HFFc6 (cell line): ENCODE results near the gene RAP1GAP2. TPM values are rescaled to one million over a fixed set of nuclear protein-coding genes. Genes with fewer than 3 reads are reported as not detected.
A peak's percentile ranks its signal among the peaks of the same experiment; 100 is the strongest.
"Not testable (repeated sequence)": the region's sequence is repeated elsewhere in the genome, so short reads cannot be mapped to it uniquely, and the experiment has no call there.

Experiments used
- DNase-seq: peaks from one replicate; pipeline ENCODE4 v3.0.0-alpha.2; 2018
- H3K27ac Mint-ChIP-seq: 2 replicates; pipeline ENCODE4 v1.8.0; 2020; ENCODE audit warnings: mild to moderate bottlenecking, mixed read lengths
- H3K27me3 Mint-ChIP-seq: 2 replicates; pipeline ENCODE4 v1.8.0; 2021; ENCODE audit warnings: mild to moderate bottlenecking, moderate library complexity, mixed read lengths; ENCODE audit not compliant: insufficient read depth
- H3K36me3 Mint-ChIP-seq: 2 replicates; pipeline ENCODE4 v1.8.0; 2021; ENCODE audit warnings: low read depth, mixed read lengths
- H3K4me1 Mint-ChIP-seq: 2 replicates; pipeline ENCODE4 v1.8.0; 2020; ENCODE audit warnings: low read depth, mixed read lengths
- H3K4me3 Mint-ChIP-seq: 2 replicates; pipeline ENCODE4 v1.8.0; 2020; ENCODE audit warnings: mild to moderate bottlenecking, moderate library complexity, mixed read lengths
- H3K9me3 Mint-ChIP-seq: 2 replicates; pipeline ENCODE4 v1.8.0; 2020; ENCODE audit warnings: mild to moderate bottlenecking, mixed read lengths
- CTCF ChIP-seq: fragments of 200-600 bp; sonication (generic); IDR thresholded peaks from 2 replicates; pipeline ENCODE4 v1.5.0; 2021; ENCODE audit warnings: antibody characterized with exemption, mild to moderate bottlenecking
- total RNA-seq, 6 experiments: library from RNA; stranded (reverse); fragmentation: NEBNext Ultra II Directional; extraction: Animal tissue kit (Norgen Biotek cat#: 25700); gene quantifications; 2 replicates in 1 of 6; 3 replicates in 5 of 6; pipeline ENCODE4 v1.2.3, GENCODE V29; 2021

The RAP1GAP2 gene
- total RNA-seq, 6 experiments from 2014 or later = 7.9 to 27.4 (median 23.9) TPM

GRCh38 chr17:3029213-3029913 is 233.1 kb downstream of the RAP1GAP2 start:
- no peak for DNase-seq
- TF ChIP-seq CTCF = no peak

GRCh38 chr17:3030096-3030495 is 233.9 kb downstream of the RAP1GAP2 start:
- H3K27ac Mint-ChIP-seq = peak overlapping the region; percentile 73
- H3K9me3 Mint-ChIP-seq = peaks cover 6% of the 10 kb centered on the region; the same call in 1 of the 2 replicates
- peaks cover 5% of the 10 kb centered on the region; the same call in 1 of the 2 replicates for H3K36me3 Mint-ChIP-seq
- H3K4me3 Mint-ChIP-seq = no peak overlapping the region
- peak; percentile 58 for DNase-seq
- H3K27me3 Mint-ChIP-seq = peaks cover 2% of the 10 kb centered on the region; the same call in 1 of the 2 replicates
- H3K4me1 Mint-ChIP-seq = peaks cover 14% of the 10 kb centered on the region; the same call in 1 of the 2 replicates
- TF ChIP-seq CTCF = no peak

More at GRCh38 chr17:3029213-3029913, 233.1 kb downstream of the RAP1GAP2 start:
- Mint-ChIP-seq H3K27me3 (peaks cover 2% of the 10 kb centered on the region; the same call in 1 of the 2 replicates), H3K4me3 (no peak overlapping the region), H3K27ac (no peak overlapping the region), H3K9me3 (peaks cover 6% of the 10 kb centered on the region; the same call in 1 of the 2 replicates), H3K36me3 (peaks cover 7% of the 10 kb centered on the region; the same call in 1 of the 2 replicates), H3K4me1 (peaks cover 14% of the 10 kb centered on the region; the same call in 1 of the 2 replicates)

- H3K9me3 Mint-ChIP-seq, H3K4me3 Mint-ChIP-seq, H3K27ac Mint-ChIP-seq, DNase-seq, H3K27me3 Mint-ChIP-seq: not testable (repeated sequence)
- peaks cover 11% of the 10 kb centered on the region; the same call in 1 of the 2 replicates for H3K36me3 Mint-ChIP-seq
- H3K4me1 Mint-ChIP-seq = peaks cover 14% of the 10 kb centered on the region; the same call in 1 of the 2 replicates
Measured at GRCh38 chr17:3030852-3031470, 234.7 kb downstream of the RAP1GAP2 start.

- Mint-ChIP-seq H3K27me3 (peaks cover 4% of the 10 kb centered on the region), H3K4me3 (no peak overlapping the region), H3K27ac (no peak overlapping the region), H3K4me1 (peaks cover 14% of the 10 kb centered on the region; the same call in 1 of the 2 replicates), H3K36me3 (peaks cover 11% of the 10 kb centered on the region; the same call in 1 of the 2 replicates), H3K9me3 (peaks cover 6% of the 10 kb centered on the region; the same call in 1 of the 2 replicates)
- TF ChIP-seq CTCF = no peak
- no peak for DNase-seq
Measured at GRCh38 chr17:3032258-3033247, 236.3 kb downstream of the RAP1GAP2 start.

- DNase-seq = no peak
- H3K27me3 Mint-ChIP-seq = peaks cover 4% of the 10 kb centered on the region
- TF ChIP-seq CTCF = no peak
- peaks cover 14% of the 10 kb centered on the region; the same call in 1 of the 2 replicates for H3K4me1 Mint-ChIP-seq
- H3K4me3 Mint-ChIP-seq = no peak overlapping the region
- H3K9me3 Mint-ChIP-seq = peaks cover 6% of the 10 kb centered on the region; the same call in 1 of the 2 replicates
- peaks cover 7% of the 10 kb centered on the region; the same call in 1 of the 2 replicates for H3K36me3 Mint-ChIP-seq
- no peak overlapping the region for H3K27ac Mint-ChIP-seq
Measured at GRCh38 chr17:3033248-3033640, 237.0 kb downstream of the RAP1GAP2 start.
